ENCODE results near the gene SLC25A19. TPM values are rescaled to one million over a fixed set of nuclear protein-coding genes. Genes with fewer than 3 reads are reported as not detected.
"Not testable (repeated sequence)": the region's sequence is repeated elsewhere in the genome, so short reads cannot be mapped to it uniquely, and the experiment has no call there.

SLC25A19 gene
- total RNA-seq, 1 experiment from 2014 or later = 13.1 TPM

GRCh38 chr17:75267411-75268232 is 21.6 kb downstream of the SLC25A19 start:
- DNase-seq (ENCODE audit: low spot score) = no peak

- no peak for DNase-seq (ENCODE audit: low spot score)
Measured at GRCh38 chr17:75267153-75267410, 22.2 kb downstream of the SLC25A19 start.

- no peak for DNase-seq (ENCODE audit: low spot score)
Measured at GRCh38 chr17:75266316-75267152, 22.7 kb downstream of the SLC25A19 start.

GRCh38 chr17:75265614-75266315 is 23.5 kb downstream of the SLC25A19 start:
- DNase-seq (ENCODE audit: low spot score) = no peak

- no peak for DNase-seq (ENCODE audit: low spot score)
Measured at GRCh38 chr17:75263055-75263454, 26.2 kb downstream of the SLC25A19 start.

GRCh38 chr17:75262112-75262606 is 27.1 kb downstream of the SLC25A19 start:
- DNase-seq (ENCODE audit: low spot score) = no peak

- peak; percentile 91 for DNase-seq (ENCODE audit: low spot score)
Measured at GRCh38 chr17:75261336-75262111, 27.7 kb downstream of the SLC25A19 start, which contains the start of the genes GGA3 and MRPS7. GGA3 (minus strand) TSS chr17:75261606; CDS start chr17:75261587, 19 bp downstream. MRPS7 (plus strand) TSS chr17:75261879; CDS start chr17:75261901, 22 bp downstream.

- DNase-seq (ENCODE audit: low spot score) = no peak
Measured at GRCh38 chr17:75260641-75261335, 28.4 kb downstream of the SLC25A19 start.

- DNase-seq (ENCODE audit: low spot score) = not testable (repeated sequence)
Measured at GRCh38 chr17:75257228-75257627, 32.0 kb downstream of the SLC25A19 start.

- not testable (repeated sequence) for DNase-seq (ENCODE audit: low spot score)
Measured at GRCh38 chr17:75255954-75256698, 33.1 kb downstream of the SLC25A19 start.

GRCh38 chr17:75252039-75252816 is 37.0 kb downstream of the SLC25A19 start:
- DNase-seq (ENCODE audit: low spot score) = no peak

- DNase-seq (ENCODE audit: low spot score) = no peak
Measured at GRCh38 chr17:75250009-75250471, 39.2 kb downstream of the SLC25A19 start.

GRCh38 chr17:75249564-75249963 is 39.7 kb downstream of the SLC25A19 start:
- DNase-seq (ENCODE audit: low spot score) = no peak

GRCh38 chr17:75246404-75246803 is 42.8 kb downstream of the SLC25A19 start:
- no peak for DNase-seq (ENCODE audit: low spot score)

- DNase-seq (ENCODE audit: low spot score) = no peak
Measured at GRCh38 chr17:75245011-75245410, 44.2 kb downstream of the SLC25A19 start.

- no peak for DNase-seq (ENCODE audit: low spot score)
Measured at GRCh38 chr17:75244133-75244866, 44.9 kb downstream of the SLC25A19 start.

GRCh38 chr17:75242461-75243042 is 46.7 kb downstream of the SLC25A19 start:
- no peak for DNase-seq (ENCODE audit: low spot score)

GRCh38 chr17:75241996-75242460 is 47.2 kb downstream of the SLC25A19 start:
- no peak for DNase-seq (ENCODE audit: low spot score)

Data from H4 (cell line).